ENCODE data around the gene OXNAD1. TPM values are rescaled to one million over a fixed set of nuclear protein-coding genes. Genes with fewer than 3 reads are reported as not detected.

OXNAD1 gene
- total RNA-seq, 1 donor from 2014 or later, result 17.6 TPM

DNA sequence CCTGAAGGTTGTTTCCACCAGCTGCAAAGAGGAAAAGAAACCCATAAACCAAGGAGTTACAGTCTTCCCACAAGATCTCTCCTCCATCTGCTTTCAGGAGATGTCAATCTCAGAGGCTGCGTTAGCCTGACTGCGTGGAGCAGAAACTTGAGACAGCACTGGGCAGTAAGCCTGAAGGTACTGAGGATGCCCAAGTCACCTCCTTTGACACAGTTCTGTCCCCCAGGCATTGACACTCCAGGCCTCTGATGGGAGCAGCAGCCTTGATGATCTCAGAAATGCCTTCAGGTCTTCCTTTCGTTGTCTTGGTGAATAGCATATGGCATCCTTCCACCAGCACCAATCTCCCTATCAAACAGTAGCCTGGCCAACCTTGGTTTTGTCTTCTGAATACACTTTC lies 89.3 kb downstream of the OXNAD1 start:
- no peaks in the 10 kb centered on the region for H3K27me3 ChIP-seq (ENCODE audit: control insufficient read depth, insufficient read depth, low read length)
- no peaks in the 10 kb centered on the region for H3K36me3 ChIP-seq (ENCODE audit: control insufficient read depth, insufficient read depth, low read length)
- H3K4me3 ChIP-seq (ENCODE audit: low read depth, low read length), result no peak overlapping the region
- DNase-seq (ENCODE audit: low read depth) (no peak), FAIRE-seq (peak; percentile 7)
- TF ChIP-seq, protein P1, sequence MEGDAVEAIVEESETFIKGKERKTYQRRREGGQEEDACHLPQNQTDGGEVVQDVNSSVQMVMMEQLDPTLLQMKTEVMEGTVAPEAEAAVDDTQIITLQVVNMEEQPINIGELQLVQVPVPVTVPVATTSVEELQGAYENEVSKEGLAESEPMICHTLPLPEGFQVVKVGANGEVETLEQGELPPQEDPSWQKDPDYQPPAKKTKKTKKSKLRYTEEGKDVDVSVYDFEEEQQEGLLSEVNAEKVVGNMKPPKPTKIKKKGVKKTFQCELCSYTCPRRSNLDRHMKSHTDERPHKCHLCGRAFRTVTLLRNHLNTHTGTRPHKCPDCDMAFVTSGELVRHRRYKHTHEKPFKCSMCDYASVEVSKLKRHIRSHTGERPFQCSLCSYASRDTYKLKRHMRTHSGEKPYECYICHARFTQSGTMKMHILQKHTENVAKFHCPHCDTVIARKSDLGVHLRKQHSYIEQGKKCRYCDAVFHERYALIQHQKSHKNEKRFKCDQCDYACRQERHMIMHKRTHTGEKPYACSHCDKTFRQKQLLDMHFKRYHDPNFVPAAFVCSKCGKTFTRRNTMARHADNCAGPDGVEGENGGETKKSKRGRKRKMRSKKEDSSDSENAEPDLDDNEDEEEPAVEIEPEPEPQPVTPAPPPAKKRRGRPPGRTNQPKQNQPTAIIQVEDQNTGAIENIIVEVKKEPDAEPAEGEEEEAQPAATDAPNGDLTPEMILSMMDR (IDR thresholded peaks at IDR 0.05; ENCODE audit: insufficient read depth, low read length, severe bottlenecking), result no peak

Other genes starting within 250 kb of the OXNAD1 start
- 0.53 TPM in 1 of 2 replicates, not detected in the other for gene GALNT15, start 90.5 kb upstream of the OXNAD1 start, total RNA-seq
- gene DPH3, start 269 bp upstream of the OXNAD1 start, total RNA-seq, result 15.0 and 20.6 TPM in 2 replicates
- 8.4 and 9.2 TPM in 2 replicates for gene RFTN1, start 248.5 kb downstream of the OXNAD1 start, total RNA-seq